ENCODE results near the gene EFHD1. TPM values are rescaled to one million over a fixed set of nuclear protein-coding genes. Genes with fewer than 3 reads are reported as not detected.

The EFHD1 gene
- total and polyA plus RNA-seq, 9 of the 15 experiments (the other 6 are each of a cell fraction or from before 2014, with no cell fraction given): 0.66 to 9.1 (median 2.0) TPM

DNA sequence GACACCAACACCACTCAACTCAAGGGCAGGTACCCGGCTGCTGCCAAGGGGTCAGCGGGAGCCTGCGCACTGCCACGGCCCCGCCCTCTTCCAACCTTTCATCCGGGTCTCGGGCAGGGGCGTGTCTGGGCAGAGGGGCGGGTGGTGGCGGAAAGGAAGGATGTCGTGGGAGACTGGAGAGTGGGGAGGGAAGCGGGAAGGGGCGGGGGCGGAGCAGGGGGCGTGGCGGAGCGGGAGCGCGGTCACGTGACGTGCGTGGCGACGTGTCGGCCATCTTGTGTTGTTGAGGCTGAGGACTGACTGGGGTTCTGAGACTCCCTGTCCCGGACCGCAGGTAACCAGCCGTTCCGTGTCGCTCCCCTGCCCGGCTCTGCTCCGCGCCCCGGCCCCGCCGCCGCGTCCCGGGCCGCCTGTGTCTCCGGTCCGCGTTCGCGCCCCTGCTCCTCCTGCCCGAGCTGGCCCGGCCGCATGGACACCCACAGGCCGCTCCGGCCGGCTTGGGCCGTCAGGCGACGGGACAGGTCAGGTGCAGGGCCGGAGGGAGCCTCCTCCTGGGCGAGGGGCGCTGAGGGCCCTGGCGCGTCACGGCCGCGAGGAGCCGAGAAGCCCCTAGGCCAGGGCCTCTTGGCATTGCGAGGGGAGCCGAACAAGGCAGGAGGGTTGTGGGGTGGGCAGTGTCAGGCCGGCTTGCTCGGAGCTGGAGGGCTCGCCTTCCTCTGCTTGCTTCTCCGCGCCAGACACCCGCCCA, 63.8 kb downstream of the EFHD1 start, which contains the start of gene GIGYF2 (continued):
- TF ChIP-seq GATAD2B (IDR thresholded peaks at IDR 0.05; ENCODE audit: borderline replicate concordance): no peak
- no peak for TF ChIP-seq BDP1 (IDR thresholded peaks at IDR 0.05; ENCODE audit: insufficient read depth, insufficient read length)
- no peak for TF ChIP-seq BACH1 (tag; IDR thresholded peaks at IDR 0.05)
- peak; percentile 0; the same call in 1 of the 2 replicates for TF ChIP-seq SP1 (CRISPR knock-in tag; IDR thresholded peaks at IDR 0.05)
- TF ChIP-seq ZNF780A (CRISPR knock-in tag; IDR thresholded peaks at IDR 0.05): no peak
- TF ChIP-seq, protein P1, sequence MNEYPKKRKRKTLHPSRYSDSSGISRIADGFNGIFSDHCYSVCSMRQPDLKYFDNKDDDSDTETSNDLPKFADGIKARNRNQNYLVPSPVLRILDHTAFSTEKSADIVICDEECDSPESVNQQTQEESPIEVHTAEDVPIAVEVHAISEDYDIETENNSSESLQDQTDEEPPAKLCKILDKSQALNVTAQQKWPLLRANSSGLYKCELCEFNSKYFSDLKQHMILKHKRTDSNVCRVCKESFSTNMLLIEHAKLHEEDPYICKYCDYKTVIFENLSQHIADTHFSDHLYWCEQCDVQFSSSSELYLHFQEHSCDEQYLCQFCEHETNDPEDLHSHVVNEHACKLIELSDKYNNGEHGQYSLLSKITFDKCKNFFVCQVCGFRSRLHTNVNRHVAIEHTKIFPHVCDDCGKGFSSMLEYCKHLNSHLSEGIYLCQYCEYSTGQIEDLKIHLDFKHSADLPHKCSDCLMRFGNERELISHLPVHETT (CRISPR knock-in tag; conservative IDR thresholded peaks at IDR 0.05 in 1 of 2, IDR thresholded peaks at IDR 0.05 in 1 of 2): 0 out of 4 replicates have a peak, but pooled peaks of 1 of the 2 experiments have one; percentile 40
- TF ChIP-seq ZNF551 (CRISPR knock-in tag; IDR thresholded peaks at IDR 0.05): no peak
- TF ChIP-seq ZNF77 (CRISPR knock-in tag; IDR thresholded peaks at IDR 0.05): no peak
- TF ChIP-seq ZBTB8A (IDR thresholded peaks at IDR 0.05; ENCODE audit: partially characterized antibody): no peak
- TF ChIP-seq, protein P2, sequence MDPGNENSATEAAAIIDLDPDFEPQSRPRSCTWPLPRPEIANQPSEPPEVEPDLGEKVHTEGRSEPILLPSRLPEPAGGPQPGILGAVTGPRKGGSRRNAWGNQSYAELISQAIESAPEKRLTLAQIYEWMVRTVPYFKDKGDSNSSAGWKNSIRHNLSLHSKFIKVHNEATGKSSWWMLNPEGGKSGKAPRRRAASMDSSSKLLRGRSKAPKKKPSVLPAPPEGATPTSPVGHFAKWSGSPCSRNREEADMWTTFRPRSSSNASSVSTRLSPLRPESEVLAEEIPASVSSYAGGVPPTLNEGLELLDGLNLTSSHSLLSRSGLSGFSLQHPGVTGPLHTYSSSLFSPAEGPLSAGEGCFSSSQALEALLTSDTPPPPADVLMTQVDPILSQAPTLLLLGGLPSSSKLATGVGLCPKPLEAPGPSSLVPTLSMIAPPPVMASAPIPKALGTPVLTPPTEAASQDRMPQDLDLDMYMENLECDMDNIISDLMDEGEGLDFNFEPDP (CRISPR knock-in tag; IDR thresholded peaks at IDR 0.05): no peak
- TF ChIP-seq RFX7 (CRISPR knock-in tag; IDR thresholded peaks at IDR 0.05): no peak
- TF ChIP-seq SMARCC2 (IDR thresholded peaks at IDR 0.05; ENCODE audit: low read depth): no peak
- TF ChIP-seq, protein P3, sequence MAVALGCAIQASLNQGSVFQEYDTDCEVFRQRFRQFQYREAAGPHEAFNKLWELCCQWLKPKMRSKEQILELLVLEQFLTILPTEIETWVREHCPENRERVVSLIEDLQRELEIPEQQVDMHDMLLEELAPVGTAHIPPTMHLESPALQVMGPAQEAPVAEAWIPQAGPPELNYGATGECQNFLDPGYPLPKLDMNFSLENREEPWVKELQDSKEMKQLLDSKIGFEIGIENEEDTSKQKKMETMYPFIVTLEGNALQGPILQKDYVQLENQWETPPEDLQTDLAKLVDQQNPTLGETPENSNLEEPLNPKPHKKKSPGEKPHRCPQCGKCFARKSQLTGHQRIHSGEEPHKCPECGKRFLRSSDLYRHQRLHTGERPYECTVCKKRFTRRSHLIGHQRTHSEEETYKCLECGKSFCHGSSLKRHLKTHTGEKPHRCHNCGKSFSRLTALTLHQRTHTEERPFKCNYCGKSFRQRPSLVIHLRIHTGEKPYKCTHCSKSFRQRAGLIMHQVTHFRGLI (CRISPR knock-in tag; IDR thresholded peaks at IDR 0.05): no peak
- no peak for TF ChIP-seq ETS2 (tag; IDR thresholded peaks at IDR 0.05; ENCODE audit: borderline replicate concordance, poor library complexity, severe bottlenecking)
- TF ChIP-seq, protein P4, sequence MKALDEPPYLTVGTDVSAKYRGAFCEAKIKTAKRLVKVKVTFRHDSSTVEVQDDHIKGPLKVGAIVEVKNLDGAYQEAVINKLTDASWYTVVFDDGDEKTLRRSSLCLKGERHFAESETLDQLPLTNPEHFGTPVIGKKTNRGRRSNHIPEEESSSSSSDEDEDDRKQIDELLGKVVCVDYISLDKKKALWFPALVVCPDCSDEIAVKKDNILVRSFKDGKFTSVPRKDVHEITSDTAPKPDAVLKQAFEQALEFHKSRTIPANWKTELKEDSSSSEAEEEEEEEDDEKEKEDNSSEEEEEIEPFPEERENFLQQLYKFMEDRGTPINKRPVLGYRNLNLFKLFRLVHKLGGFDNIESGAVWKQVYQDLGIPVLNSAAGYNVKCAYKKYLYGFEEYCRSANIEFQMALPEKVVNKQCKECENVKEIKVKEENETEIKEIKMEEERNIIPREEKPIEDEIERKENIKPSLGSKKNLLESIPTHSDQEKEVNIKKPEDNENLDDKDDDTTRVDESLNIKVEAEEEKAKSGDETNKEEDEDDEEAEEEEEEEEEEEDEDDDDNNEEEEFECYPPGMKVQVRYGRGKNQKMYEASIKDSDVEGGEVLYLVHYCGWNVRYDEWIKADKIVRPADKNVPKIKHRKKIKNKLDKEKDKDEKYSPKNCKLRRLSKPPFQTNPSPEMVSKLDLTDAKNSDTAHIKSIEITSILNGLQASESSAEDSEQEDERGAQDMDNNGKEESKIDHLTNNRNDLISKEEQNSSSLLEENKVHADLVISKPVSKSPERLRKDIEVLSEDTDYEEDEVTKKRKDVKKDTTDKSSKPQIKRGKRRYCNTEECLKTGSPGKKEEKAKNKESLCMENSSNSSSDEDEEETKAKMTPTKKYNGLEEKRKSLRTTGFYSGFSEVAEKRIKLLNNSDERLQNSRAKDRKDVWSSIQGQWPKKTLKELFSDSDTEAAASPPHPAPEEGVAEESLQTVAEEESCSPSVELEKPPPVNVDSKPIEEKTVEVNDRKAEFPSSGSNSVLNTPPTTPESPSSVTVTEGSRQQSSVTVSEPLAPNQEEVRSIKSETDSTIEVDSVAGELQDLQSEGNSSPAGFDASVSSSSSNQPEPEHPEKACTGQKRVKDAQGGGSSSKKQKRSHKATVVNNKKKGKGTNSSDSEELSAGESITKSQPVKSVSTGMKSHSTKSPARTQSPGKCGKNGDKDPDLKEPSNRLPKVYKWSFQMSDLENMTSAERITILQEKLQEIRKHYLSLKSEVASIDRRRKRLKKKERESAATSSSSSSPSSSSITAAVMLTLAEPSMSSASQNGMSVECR (CRISPR knock-in tag; IDR thresholded peaks at IDR 0.05): peak; percentile 87; the same call in 1 of the 2 replicates
- TF ChIP-seq RUNX1 (IDR thresholded peaks at IDR 0.05; ENCODE audit: low read depth): no peak
- TF ChIP-seq RAD51 (IDR thresholded peaks at IDR 0.05; ENCODE audit: borderline replicate concordance, low read depth): peak; percentile 98
- TF ChIP-seq TOE1 (IDR thresholded peaks at IDR 0.05; ENCODE audit: borderline replicate concordance): peak; percentile 99
- no peak for TF ChIP-seq TOE1 (CRISPR knock-in tag; IDR thresholded peaks at IDR 0.05; ENCODE audit: borderline replicate concordance, low read depth)

Measured in K562 (cell line).